ENCODE data around the gene CNKSR2. TPM values are rescaled to one million over a fixed set of nuclear protein-coding genes. Genes with fewer than 3 reads are reported as not detected.

Gene CNKSR2
- total and polyA plus RNA-seq, 10 of the 15 experiments (the other 5 are each of a cell fraction or from before 2014, with no cell fraction given) = 0.02 to 0.69 (median 0.18) TPM; not detected in 4

GRCh38 chrX:21384178-21384577, 10.0 kb downstream of the CNKSR2 start (continued):
- TF ChIP-seq KDM1A (IDR thresholded peaks at IDR 0.05; ENCODE audit: borderline replicate concordance) = no peak
- TF ChIP-seq WRNIP1 (IDR thresholded peaks at IDR 0.05; ENCODE audit: borderline replicate concordance, low read depth, low read length) = no peak
- TF ChIP-seq SPI1 (IDR thresholded peaks at IDR 0.05; ENCODE audit: borderline replicate concordance, insufficient read depth, low read depth, low read length) = no peak
- TF ChIP-seq, protein P1, sequence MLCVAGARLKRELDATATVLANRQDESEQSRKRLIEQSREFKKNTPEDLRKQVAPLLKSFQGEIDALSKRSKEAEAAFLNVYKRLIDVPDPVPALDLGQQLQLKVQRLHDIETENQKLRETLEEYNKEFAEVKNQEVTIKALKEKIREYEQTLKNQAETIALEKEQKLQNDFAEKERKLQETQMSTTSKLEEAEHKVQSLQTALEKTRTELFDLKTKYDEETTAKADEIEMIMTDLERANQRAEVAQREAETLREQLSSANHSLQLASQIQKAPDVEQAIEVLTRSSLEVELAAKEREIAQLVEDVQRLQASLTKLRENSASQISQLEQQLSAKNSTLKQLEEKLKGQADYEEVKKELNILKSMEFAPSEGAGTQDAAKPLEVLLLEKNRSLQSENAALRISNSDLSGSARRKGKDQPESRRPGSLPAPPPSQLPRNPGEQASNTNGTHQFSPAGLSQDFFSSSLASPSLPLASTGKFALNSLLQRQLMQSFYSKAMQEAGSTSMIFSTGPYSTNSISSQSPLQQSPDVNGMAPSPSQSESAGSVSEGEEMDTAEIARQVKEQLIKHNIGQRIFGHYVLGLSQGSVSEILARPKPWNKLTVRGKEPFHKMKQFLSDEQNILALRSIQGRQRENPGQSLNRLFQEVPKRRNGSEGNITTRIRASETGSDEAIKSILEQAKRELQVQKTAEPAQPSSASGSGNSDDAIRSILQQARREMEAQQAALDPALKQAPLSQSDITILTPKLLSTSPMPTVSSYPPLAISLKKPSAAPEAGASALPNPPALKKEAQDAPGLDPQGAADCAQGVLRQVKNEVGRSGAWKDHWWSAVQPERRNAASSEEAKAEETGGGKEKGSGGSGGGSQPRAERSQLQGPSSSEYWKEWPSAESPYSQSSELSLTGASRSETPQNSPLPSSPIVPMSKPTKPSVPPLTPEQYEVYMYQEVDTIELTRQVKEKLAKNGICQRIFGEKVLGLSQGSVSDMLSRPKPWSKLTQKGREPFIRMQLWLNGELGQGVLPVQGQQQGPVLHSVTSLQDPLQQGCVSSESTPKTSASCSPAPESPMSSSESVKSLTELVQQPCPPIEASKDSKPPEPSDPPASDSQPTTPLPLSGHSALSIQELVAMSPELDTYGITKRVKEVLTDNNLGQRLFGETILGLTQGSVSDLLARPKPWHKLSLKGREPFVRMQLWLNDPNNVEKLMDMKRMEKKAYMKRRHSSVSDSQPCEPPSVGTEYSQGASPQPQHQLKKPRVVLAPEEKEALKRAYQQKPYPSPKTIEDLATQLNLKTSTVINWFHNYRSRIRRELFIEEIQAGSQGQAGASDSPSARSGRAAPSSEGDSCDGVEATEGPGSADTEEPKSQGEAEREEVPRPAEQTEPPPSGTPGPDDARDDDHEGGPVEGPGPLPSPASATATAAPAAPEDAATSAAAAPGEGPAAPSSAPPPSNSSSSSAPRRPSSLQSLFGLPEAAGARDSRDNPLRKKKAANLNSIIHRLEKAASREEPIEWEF (IDR thresholded peaks at IDR 0.05; ENCODE audit: insufficient replicate concordance, low read depth, low read length) = no peak

GRCh38 chrX:21394792-21395191, 20.6 kb downstream of the CNKSR2 start:
- in situ Hi-C loops (cut with MboI) = no loop called here
- ChIA-PET CTCF (interaction anchor here (1.7 kb wide), 1 partner anchor 18 kb away, joined by 3 read pairs; no protein-coding TSS in a partner anchor), SMC1A (ENCODE audit: uncharacterized antibody, unreplicated experiment) (interaction anchor here (0.7 to 1.5 kb wide), 4 partner anchors 12 to 1136 kb away, joined by 3 to 5 read pairs (median 3); no protein-coding TSS in a partner anchor), RAD21 (ENCODE audit: unreplicated experiment) (no interaction called here), POLR2A (no interaction called here)
- Histone ChIP-seq H2AFZ (ENCODE audit: control insufficient read depth, low read depth, low read length) (no peak overlapping the region), H3K36me3 (ENCODE audit: control insufficient read depth in 2 of 2, insufficient read depth in 2 of 2, low read length in 1 of 2) (no peaks in the 10 kb centered on the region), H3K9me3 (replicated peaks; ENCODE audit: control insufficient read depth, insufficient read depth, low read length) (no peaks in the 10 kb centered on the region; the same call in 2 of the 3 replicates), H3K9ac (ENCODE audit: control insufficient read depth, insufficient read depth, low read length) (no peak overlapping the region), H3K27ac (ENCODE audit: control insufficient read depth, insufficient read depth) (no peak overlapping the region), H3K79me2 (ENCODE audit: control insufficient read depth, insufficient read depth, low read length) (no peaks in the 10 kb centered on the region), H4K20me1 (ENCODE audit: control insufficient read depth, insufficient read depth) (no peaks in the 10 kb centered on the region), H3K4me2 (ENCODE audit: control insufficient read depth, insufficient read depth) (no peak overlapping the region), H3K4me1 (ENCODE audit: control insufficient read depth, insufficient read depth, low read length) (no peaks in the 10 kb centered on the region), H3K4me3 (no peak overlapping the region), H3K27me3 (replicated peaks in 1 of 2; ENCODE audit: control insufficient read depth in 2 of 2, insufficient read depth in 2 of 2, low read length in 1 of 2) (no peaks in the 10 kb centered on the region)
- WGBS (ENCODE audit: insufficient coverage, insufficient replicate concordance, low lambda C conversion rate, missing lambda C conversion rate) = 5% methylated on average over 1 of the region's 1 CpG
- ATAC-seq = no peak
- no TSS peak for BruUV-seq (replicated peaks)
- no peak for DNase-seq (ENCODE audit: low read depth, low spot score)
- FAIRE-seq = no peak
- intact Hi-C loops (cut with micrococcal nuclease; ENCODE audit: unreplicated experiment) = no loop called here
- TF ChIP-seq NR2C2 (IDR thresholded peaks at IDR 0.05; ENCODE audit: borderline replicate concordance, control insufficient read depth, insufficient read length, low read depth) = no peak
- TF ChIP-seq FOXK2 (IDR thresholded peaks at IDR 0.05) = no peak
- TF ChIP-seq TARDBP (IDR thresholded peaks at IDR 0.05; ENCODE audit: borderline replicate concordance) = no peak
- no peak for TF ChIP-seq USF2 (IDR thresholded peaks at IDR 0.05; ENCODE audit: borderline replicate concordance, low read depth, low read length)
- TF ChIP-seq ZNF24 (IDR thresholded peaks at IDR 0.05) = no peak
- TF ChIP-seq, protein P2, sequence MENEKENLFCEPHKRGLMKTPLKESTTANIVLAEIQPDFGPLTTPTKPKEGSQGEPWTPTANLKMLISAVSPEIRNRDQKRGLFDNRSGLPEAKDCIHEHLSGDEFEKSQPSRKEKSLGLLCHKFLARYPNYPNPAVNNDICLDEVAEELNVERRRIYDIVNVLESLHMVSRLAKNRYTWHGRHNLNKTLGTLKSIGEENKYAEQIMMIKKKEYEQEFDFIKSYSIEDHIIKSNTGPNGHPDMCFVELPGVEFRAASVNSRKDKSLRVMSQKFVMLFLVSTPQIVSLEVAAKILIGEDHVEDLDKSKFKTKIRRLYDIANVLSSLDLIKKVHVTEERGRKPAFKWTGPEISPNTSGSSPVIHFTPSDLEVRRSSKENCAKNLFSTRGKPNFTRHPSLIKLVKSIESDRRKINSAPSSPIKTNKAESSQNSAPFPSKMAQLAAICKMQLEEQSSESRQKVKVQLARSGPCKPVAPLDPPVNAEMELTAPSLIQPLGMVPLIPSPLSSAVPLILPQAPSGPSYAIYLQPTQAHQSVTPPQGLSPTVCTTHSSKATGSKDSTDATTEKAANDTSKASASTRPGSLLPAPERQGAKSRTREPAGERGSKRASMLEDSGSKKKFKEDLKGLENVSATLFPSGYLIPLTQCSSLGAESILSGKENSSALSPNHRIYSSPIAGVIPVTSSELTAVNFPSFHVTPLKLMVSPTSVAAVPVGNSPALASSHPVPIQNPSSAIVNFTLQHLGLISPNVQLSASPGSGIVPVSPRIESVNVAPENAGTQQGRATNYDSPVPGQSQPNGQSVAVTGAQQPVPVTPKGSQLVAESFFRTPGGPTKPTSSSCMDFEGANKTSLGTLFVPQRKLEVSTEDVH (IDR thresholded peaks at IDR 0.05; ENCODE audit: low read depth, partially characterized antibody) = no peak
- no peak for TF ChIP-seq IRF4 (IDR thresholded peaks at IDR 0.05; ENCODE audit: low read depth, low read length)
- TF ChIP-seq CBX3 (IDR thresholded peaks at IDR 0.05; ENCODE audit: borderline replicate concordance, low read depth) = no peak
- TF ChIP-seq GABPA (IDR thresholded peaks at IDR 0.05; ENCODE audit: low read depth) = no peak
- TF ChIP-seq MYB (IDR thresholded peaks at IDR 0.05; ENCODE audit: borderline replicate concordance, low read depth, low read length) = no peak
- TF ChIP-seq IKZF2 (IDR thresholded peaks at IDR 0.05) = no peak

Data from GM12878 (cell line).